HG02759 (cell line): ENCODE results near the gene GALNT10.

Experiments used
- ATAC-seq: cut with Tn5 transposase; IDR thresholded peaks from one replicate; pipeline ENCODE4 v1.9.1; 2021; ENCODE audit warnings: mild to moderate bottlenecking, moderate library complexity; ENCODE audit not compliant: unreplicated experiment

GALNT10 gene

DNA sequence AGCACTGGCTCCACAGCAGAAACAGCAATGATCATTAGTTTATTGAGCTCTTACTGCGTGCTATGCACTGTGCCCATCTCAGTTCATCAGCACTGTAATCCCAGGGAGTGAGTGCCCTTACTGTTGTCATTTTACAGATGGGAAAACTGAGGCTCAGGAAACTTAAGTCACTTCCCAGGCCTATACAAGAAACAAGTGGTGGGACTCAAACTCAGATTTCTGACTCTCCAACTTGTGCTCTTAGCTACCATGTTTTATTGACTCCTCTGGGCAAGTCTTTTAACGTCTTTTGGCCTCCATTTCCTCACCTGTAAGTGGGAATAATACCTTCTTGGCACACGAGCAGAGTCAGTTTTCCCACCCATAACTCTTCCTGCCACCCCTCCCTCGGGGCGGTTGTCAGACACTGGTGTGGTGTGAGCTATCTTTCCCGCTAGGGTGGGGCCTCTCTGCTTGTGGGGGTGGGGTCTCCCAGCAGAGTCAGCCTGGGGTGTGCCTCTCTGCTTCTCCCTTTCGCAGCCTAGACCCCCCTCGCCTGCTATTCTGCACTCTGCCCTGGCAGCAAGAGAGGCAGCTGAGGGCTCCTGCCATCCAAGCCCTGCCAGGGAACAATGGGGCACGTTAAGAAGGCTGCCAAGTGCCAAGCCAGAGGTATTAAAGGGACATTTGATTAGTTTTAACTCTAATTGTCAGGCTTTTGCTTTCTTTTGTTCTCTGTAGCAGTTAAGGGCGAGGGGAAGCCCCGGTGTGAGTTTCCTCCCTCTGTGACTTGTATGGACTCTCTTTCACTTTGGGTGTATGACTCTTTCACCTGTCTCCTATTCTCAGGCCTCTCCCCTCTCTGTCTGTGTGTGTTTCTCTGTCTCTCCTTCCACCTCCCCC is 12.1 kb downstream of the GALNT10 start:
- peak; percentile 89 for ATAC-seq

DNA sequence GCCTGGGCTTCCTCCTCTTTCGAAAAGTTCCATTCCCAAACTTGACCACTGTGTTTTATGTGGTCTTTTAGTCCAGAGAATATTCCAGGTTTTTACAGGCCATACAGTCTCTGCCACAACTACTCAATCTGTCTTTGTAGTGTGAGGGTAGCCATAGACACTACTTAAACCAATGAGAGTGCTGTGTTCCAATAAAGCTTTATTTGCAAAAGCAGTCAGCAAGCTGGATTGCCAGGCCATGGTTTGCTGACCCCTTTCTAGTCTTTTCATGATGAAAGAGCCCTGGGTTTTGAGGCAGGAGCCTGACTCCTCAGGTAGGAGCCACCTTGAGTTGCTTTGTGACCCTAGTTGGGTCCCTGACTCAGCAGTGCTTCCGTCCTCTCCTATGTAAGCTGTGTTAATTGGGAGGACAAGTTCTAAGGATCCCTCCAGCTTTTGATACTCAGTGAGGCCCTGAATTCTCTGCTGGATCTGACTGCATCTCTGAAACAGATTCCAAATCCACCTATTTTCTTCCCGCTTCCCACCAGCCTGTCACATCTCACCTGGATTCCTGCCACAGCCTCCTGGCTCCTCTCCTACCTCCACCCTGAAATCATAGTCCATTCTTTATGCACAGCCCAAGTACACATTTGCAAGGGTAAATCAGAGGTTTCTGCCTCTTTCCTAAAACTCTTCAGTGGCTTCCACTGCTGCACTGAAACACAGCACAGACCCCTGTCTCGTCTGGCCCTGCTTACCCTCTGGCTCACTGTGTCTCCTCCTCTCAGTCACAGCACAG is 13.5 kb downstream of the GALNT10 start:
- ATAC-seq: no peak

DNA sequence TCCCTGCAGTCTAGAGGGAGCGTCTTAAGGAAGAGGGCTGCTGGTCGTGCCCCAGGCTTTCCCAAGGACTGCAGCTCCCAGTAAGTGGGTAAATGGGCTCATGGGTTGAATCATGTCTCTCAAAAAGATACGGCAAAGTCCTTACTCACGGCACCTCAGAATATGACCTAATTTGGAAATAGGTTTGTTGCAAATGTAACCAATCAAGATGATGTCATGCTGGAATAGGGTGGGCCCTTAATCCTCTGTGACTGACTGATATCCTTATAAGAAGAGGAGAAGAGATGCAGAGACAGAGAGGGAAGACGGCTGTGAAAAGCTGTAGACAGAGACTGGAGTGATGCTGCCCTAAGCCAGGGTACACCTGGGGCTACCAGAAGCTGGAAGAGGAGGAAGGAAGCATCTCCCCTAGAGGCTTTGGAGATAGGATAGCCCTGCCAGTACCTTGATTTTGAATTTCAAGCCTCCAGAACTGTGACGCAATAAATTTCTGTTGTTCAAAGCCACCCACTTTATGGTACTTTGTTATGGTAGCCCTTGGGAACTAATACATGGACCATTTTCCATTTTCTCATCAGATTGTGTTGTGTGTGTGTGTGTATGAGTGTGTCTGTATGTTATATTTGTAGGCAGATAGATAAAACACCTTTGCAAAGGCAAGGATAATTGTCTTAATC is 15.0 kb downstream of the GALNT10 start:
- no peak for ATAC-seq

DNA sequence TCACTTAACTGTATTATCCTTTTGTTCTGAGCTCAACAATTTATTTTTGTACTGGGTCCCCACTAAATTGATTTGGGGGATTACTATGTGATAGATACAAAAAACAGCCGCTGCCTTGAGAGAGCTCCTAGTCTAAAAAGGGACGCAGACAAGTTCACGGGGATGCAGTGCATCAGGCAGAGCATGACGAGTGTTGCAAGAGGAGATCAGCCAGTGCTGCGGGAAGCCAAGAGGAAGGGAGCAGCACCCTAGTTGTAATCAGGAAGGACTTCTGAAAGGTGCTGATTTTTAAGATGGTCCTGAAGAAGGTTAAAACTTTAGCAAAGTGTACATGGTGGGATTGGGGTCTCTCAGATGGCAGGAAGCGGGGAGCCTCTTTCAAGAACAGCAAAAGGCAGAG is 15.8 kb downstream of the GALNT10 start:
- ATAC-seq: no peak

DNA sequence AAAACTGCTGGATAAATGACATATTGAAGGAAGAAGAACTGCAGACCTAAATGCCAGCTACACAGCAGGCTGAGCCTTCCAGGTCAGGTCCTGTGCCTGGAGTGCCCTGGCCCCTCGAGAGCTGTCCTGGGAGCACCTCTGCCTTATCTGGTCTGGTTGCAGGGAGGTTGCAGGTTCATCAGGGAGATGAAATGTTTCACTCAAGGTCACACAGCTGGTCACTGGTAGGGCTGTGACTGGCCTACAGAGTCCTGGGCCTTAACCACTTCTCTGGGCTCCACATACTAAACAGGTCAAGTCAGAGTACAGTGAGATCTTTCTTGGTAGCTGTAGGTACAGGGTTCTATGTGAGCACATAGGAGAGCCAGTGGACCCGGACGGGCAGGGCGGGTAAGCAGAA is 16.7 kb downstream of the GALNT10 start:
- ATAC-seq: no peak

DNA sequence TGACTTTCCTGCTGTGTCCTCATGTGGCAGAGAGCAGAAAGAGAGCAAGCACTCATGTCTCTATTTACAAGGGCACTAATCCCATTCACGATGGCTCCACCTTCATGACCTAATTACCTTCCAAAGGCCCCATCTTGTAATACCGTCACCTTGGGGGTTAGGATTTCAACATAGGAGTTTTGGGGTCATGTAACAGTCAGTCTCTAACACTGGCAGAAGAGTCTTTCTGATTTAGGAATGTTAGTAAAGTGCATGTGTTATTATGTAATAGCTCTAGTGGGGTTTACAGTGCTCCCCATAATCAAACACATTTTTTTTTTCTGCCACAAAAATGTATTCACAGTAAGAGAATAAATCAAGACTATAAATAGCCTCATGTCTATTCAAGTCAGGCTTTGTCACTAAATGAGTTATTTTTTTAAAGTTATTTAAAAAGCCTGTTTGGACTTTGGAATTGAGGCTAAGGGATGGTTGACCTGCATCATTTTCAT is 19.1 kb downstream of the GALNT10 start:
- ATAC-seq: no peak

DNA sequence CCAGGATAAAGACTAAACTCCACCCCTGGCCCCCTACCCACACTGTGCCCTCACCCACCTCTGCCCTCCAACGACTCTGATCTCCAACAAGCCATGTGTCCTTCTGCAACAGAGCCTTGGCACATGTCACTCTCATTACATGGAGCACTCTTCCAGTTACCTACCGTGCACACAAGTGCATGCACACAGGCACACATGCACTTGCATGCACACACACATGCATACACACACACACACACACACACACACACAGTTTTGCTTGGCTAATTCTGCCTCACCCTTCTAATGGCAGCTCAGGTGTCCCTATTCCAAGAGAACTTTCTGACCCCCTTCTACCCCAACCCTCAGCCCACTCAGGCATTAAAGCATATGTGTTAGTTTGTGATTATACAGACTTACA is 19.6 kb downstream of the GALNT10 start:
- no peak for ATAC-seq

DNA sequence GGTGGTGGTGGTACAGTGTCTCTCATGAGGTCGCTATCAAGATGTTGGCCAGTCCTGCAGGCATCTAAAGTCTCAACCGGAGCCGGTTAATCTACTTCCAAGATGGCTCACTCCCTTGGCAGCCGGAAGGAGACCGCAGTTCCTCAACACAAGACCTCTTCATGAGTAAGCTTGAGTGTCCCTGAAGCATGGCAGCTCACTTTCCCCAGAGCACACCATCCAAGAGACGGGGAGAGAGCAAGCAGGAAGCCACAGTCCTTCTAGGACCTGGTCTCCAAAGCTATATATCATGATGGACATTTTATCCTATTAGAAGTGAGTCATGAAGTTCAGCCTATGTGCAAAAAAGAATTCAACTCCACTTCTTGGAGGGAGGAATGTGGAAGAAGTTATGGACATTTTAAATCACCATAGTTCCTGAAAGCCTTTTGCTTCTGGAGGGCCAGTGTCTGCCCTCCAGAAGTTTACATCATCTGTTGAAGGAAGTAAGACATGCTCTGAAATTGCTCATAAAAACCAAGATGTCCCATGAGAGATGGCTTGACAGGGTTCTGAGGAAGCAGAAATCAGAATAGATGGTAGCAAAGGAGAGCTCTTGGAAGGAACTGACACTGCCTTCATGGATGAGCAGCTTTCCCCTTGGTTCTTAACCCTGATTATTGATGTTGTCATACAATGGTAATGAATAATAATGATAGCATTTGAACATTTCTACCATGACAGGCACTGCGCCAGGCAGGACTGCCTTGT is 21.3 kb downstream of the GALNT10 start:
- ATAC-seq: no peak

DNA sequence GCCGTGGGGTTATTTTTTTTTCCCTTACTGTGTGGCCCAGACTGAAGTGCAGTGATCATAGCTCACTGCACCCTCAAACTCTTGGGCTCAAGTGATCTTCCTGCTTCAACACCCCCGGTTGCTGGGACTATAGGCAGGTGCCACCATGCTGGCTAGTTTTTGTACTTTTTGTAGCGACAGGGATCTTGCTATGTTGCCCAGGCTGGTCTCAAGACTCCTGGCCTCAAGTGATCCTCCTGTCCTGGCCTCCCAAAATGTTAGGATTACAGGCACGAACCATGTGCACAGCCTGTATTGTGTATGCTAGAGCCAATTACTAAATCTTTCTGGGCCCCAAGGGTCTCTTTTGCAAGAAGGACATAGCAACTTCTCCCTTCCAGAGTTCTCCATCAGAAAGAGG is 23.1 kb downstream of the GALNT10 start:
- no peak for ATAC-seq

DNA sequence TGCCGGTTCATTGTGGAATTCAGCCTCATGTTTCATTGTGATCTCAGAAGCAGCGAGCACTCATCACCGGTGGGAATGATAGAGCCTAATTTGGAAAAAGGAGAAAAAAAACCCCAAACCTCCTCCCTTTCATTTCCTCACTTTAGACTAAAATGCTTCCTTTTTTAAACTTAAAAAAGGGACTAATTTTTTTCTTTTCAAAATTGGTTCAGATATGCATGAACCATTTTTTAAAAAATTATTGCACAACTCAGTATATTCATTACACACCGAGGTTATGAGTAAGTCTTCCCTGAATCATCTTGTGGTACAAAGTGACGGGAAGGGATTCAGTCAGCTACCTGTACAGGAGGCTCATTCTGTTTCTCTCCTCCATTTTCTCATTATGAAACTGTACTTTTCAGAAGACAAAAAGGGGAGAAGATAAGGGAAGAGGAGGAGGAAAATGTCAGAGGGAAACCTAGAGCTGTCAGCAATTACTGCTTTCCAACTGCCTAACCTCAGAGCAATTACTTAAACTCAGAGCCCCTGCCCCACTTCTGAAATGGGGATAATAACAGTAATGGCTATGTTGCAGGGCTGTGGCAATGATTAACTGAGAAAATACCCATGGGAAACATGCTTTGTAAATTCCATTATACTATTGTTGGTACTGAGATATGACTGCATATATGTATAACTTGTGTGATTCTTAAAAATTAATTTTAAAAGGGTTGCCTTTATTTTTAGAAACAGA is 24.0 kb downstream of the GALNT10 start:
- ATAC-seq: peak; percentile 92

DNA sequence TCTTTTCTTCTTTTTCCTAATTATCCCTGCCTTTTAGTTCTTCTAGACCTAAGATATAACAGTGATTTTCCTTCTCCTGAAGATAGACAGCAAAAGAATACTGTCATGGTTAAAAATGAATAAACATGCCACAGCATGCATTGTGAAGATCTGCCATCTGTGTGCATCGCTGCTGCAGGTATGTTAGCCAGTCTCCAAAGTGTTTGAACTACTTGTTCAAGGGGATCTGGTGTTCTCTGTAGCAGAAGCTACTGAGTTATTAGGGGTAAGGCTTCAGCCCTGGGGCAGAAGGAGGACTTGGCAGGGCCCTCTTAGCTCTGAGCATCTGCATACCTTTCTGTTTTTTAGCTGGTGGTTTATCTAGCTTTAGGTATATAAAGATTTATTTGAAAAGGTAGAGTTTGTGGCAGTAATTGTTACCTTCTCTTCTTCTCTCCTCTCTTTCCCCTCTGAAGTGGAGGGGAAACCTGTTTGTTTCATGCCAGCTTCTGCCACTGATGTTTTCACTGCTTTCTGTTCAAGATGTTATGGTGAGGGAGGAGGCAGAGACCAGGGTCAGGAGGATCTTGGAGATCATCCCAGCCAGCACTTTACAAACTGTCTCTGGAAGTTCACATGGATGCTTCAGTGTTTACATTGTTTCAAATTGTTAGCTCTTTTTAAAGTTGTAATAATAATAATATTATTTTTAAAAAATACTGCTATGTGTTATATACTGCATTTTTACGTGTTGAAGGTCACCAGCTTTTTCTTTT is 25.2 kb downstream of the GALNT10 start:
- ATAC-seq: no peak

DNA sequence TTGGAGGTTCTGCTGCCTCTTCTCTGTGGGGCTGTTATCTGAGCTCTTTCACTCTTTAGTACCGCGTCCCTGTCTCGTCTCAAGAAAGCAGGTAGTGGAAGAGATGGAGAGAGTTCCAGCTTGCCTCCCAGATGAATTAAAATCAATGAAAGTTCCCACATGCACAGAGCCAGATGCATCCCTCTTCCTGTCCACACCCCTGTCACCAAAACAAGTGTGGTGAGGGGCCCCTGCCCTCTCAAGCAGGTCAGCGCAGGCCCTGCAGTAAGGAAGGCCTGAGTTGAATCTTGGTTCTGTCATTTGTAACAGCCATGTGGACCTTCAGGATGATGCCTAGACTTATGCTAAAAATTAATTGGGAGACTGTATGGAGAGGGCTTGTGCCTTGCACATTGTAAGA is 26.9 kb downstream of the GALNT10 start:
- no peak for ATAC-seq

DNA sequence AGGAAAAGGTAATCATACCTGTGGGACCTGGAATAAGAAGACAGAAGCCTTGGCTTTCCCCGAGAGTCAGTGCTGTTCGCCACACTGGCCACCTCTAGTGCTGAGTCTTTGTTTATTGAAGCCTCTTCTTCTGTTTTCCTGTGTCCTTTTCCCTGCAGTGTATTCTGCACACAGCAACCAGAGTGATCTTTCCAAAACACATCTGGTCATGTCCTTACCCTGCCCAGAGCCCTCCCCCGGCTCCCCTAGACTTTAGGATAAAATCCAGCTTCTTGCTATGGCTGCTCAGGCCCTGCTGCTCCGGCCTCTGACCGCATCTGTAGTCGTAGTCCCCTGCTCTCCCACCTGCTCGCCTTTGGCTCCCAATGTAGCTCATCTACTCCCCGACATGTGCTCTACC is 28.3 kb downstream of the GALNT10 start:
- no peak for ATAC-seq

DNA sequence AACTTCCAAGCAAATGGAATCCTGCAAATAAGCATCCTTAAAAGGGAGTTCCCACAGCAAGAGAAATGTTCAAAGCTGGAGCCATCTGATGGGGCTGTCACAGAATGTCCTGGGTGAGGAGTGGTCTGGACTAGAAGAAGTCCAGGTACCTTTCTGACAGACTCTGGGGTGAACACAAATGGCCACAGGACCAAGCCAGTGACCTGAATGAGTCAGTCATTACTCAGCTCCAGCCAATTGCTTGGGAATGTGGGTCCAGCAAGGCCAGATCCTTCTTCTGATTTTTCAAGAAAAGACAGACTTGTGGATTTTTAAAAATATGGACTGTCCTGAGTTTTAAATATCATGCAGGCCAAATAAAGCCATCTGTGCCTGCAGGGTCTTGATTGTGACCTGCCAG is 30.1 kb downstream of the GALNT10 start:
- no peak for ATAC-seq

DNA sequence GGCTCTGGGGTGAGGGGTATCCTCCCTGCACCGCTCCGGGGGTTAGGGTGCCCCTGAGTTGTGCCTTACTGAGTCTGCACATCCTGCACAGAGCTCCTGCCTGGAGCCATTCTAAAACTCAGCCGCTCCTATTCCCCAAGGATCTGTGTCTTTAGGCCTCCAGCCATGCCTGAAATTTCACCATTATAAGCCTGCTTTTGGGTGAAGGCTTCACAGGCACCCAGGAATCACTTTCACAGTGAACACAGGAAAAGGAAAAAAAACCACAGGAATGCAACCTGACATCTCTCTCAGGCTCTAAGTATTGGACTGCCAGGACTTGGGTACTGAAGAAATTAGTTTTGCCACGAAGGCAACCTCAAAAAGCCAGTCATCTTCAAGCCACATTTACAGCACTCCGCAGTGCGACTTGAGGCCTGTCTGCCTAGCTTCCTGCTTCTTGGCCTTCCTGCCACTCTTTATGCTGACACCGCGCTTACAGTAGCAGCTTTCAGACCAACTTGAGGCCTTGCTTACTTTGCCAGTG is 30.9 kb downstream of the GALNT10 start:
- ATAC-seq: peak; percentile 80

DNA sequence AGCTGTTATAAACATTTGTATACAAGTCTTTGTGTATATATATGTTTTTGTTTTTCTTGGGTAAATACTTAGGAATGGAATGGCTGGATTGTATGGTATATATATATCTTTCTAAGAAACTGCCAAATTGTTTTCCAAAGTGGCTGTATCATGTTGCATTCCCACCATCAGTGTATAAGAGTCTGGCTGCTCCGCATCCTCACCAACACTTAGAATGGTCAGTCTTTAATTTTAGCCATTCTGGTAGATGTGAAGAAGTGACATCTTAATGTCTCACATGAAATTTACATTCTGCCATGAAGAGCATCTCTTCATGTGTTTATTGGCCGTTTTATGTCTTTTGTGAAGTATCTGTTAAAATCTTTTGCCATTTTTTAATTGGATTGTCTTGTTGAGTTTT is 31.9 kb downstream of the GALNT10 start:
- ATAC-seq: no peak

DNA sequence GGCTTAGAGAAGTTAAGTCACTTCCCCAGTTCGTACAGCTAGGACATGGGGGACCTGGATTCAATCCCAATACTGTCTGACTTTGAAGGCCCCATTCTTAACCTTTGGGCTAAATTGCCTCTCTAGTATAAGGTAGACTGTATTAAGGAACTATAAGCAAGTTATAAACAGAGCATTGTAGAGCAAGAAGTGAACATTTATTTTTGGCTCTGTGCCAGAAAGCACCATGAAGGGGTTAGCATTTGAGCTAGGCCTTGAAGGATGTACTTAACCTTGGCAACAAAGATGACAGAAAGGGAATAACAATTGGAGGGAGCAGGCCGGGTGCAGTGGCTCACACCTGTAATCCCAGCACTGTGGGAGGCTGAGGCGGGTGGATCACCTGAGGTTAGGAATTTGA is 32.8 kb downstream of the GALNT10 start:
- no peak for ATAC-seq

DNA sequence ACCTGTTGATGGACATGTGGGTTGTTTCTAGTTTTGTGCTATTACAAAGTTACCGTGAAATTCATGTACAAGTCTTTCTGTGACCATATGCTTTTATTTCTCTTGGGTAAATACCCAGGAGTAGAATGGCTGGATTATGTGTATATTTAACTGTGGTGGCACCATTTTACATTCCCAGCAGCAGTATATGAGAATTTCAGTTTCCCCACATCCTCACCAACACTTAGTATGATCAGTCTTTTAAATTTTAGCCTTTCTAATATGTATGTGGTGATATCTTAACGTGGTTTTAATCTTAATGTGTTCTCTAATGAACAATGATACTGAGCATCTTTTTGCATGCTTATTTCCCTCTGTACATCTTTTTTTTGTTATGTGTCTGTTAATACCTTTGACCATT is 36.6 kb downstream of the GALNT10 start:
- ATAC-seq: no peak

DNA sequence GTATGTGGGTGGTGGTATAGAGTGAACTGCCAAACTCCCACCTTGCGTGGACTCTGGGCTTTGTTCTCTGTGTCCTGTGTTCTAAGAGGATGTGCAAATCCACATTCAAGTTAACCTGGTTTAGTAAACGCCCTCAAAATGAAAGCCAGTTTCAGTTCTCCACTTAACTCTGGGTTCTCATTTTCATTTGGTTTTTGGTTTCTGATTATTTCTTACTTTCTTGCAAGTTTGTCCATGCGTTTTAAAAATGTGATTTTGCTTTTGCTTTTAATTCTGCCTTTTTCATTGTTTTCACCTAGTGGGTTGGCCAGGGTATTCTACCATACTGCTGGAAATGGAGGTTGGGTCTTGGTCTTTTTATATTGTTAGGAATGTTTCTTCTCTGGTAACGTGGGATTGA is 38.2 kb downstream of the GALNT10 start:
- ATAC-seq: peak; percentile 89
